ENCODE results near the gene FLCN.

Gene FLCN

DNA sequence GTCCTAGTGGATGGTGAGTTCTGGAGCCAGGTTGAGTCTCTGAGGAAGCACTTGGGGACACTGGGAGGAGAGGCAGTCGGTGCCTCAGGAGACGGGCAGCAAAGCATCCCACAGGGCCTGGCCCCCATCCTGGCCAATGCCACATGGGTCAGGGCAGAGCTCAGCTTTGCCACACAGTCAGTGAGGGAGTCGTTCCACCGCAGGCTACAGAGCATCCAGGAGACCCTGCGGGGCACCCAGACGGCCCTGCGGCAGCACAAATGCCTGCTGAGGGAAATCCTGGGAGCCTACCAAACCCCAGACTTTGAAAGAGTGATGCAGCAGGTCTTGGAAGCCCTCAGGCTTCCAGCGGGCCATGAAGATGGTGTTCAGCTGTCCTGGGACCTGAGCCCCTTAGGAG is 70.5 kb downstream of the FLCN start:
- TF ChIP-seq, protein P1, sequence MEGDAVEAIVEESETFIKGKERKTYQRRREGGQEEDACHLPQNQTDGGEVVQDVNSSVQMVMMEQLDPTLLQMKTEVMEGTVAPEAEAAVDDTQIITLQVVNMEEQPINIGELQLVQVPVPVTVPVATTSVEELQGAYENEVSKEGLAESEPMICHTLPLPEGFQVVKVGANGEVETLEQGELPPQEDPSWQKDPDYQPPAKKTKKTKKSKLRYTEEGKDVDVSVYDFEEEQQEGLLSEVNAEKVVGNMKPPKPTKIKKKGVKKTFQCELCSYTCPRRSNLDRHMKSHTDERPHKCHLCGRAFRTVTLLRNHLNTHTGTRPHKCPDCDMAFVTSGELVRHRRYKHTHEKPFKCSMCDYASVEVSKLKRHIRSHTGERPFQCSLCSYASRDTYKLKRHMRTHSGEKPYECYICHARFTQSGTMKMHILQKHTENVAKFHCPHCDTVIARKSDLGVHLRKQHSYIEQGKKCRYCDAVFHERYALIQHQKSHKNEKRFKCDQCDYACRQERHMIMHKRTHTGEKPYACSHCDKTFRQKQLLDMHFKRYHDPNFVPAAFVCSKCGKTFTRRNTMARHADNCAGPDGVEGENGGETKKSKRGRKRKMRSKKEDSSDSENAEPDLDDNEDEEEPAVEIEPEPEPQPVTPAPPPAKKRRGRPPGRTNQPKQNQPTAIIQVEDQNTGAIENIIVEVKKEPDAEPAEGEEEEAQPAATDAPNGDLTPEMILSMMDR (IDR thresholded peaks at IDR 0.05; ENCODE audit: borderline replicate concordance, control extremely low read depth, extremely low read depth, insufficient read depth, missing control alignments): no peak
- in situ Hi-C loops (cut with MboI; ENCODE audit: low sequenced_read_pairs, unreplicated experiment): no loop called here
- no peak for DNase-seq (ENCODE audit: low spot score)

DNA sequence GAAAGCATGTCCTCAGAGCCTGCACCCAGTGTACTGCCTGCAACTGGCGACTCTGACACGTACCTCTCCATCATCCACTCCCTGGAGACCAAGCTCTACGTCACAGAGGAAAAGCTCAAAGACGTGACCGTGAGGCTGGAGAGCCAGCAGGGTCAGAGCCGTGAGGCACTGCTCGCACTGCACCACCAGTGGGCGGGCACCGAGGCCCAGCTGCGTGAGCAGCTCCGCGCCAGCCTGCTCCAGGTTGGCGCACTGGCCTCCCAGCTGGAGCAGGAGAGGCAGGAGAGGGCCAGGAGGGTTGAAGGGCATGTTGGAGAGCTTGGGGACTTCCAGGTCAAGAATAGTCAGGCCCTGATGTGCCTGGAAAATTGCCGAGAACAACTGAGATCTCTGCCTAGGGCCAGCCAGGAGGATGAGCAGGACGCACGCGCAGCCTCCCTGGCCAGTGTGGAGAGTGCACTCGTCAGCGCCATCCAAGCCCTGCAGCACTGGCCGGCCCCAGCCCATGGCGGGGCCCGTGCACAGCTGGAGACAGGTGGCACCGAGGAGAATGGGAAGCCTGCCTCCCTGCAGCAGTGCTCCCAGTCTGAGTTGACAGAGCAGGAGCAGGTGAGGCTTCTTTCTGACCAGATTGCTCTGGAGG is 71.2 kb downstream of the FLCN start:
- in situ Hi-C loops (cut with MboI; ENCODE audit: low sequenced_read_pairs, unreplicated experiment): no loop called here
- DNase-seq (ENCODE audit: low spot score): no peak
- TF ChIP-seq, protein P1 (IDR thresholded peaks at IDR 0.05; ENCODE audit: borderline replicate concordance, control extremely low read depth, extremely low read depth, insufficient read depth, missing control alignments): no peak

DNA sequence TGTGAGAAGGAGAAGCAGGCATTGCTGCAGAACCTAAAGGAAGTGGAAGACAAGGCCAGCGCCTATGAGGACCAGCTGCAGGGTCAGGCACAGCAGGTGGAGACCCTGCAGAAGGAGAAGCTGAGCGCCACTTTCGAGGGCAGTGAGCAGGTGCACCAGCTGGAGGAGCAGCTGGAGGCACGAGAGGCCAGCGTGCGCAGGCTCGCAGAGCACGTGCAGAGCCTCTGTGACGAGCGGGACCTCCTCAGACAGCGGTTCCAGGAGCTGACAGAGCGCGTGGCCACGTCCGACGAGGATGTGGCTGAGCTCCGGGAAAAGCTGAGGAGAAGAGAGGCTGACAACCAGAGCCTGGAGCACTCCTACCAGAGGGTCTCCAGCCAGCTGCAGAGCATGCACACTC is 72.3 kb downstream of the FLCN start:
- in situ Hi-C loops (cut with MboI; ENCODE audit: low sequenced_read_pairs, unreplicated experiment): no loop called here
- TF ChIP-seq, protein P1 (IDR thresholded peaks at IDR 0.05; ENCODE audit: borderline replicate concordance, control extremely low read depth, extremely low read depth, insufficient read depth, missing control alignments): no peak
- no peak for DNase-seq (ENCODE audit: low spot score)

DNA sequence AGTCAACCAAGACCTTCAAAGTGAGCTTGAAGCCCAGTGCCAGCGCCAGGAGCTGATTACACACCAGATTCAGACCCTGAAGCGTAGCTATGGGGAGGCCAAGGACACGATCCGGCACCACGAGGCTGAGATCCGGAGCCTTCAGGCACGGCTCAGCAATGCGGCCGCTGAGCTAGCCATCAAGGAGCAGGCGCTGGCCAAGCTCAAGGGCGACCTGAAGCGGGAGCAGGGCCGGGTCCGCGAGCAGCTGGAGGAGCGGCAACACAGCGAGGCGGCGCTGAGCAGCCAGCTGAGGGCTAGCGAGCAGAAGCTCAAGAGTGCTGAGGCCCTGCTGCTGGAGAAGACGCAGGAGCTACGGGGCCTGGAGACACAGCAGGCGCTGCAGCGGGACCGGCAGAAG is 72.8 kb downstream of the FLCN start:
- no peak for DNase-seq (ENCODE audit: low spot score)
- TF ChIP-seq, protein P1 (IDR thresholded peaks at IDR 0.05; ENCODE audit: borderline replicate concordance, control extremely low read depth, extremely low read depth, insufficient read depth, missing control alignments): no peak
- in situ Hi-C loops (cut with MboI; ENCODE audit: low sequenced_read_pairs, unreplicated experiment): no loop called here

All from GM13976 (cell line).